ENCODE results near the gene TENM4.

DNA sequence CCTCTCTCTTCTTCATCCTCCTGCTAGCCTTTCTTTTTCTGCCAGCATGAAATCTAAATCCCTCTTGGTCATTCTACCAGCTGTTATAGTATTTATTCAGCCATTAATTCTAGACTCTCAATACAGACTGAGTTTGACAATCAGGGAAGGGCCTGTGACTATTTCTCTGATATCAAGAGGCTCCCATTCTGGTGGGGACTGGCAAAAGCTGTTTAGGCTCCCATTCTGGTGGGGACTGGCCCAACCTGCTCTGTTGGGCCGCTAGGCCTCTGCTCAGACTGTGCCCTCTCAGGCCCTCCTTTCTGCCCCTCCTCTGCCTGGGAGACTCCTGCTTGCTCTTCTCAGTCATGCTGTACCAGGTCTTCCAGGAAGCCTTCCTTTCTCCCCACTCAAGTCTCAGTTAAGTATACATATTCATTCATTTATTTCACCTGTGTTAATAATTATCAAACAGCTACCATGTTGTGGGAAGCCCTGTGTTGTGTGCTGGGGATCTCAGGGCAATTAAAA lies 542.5 kb downstream of the TENM4 start:
- TF ChIP-seq POLR2A (IDR thresholded peaks at IDR 0.05) (no peak), POLR2AphosphoS5 (IDR thresholded peaks at IDR 0.05) (no peak), EP300 (IDR thresholded peaks at IDR 0.05) (no peak)
- TF ChIP-seq, protein P1, sequence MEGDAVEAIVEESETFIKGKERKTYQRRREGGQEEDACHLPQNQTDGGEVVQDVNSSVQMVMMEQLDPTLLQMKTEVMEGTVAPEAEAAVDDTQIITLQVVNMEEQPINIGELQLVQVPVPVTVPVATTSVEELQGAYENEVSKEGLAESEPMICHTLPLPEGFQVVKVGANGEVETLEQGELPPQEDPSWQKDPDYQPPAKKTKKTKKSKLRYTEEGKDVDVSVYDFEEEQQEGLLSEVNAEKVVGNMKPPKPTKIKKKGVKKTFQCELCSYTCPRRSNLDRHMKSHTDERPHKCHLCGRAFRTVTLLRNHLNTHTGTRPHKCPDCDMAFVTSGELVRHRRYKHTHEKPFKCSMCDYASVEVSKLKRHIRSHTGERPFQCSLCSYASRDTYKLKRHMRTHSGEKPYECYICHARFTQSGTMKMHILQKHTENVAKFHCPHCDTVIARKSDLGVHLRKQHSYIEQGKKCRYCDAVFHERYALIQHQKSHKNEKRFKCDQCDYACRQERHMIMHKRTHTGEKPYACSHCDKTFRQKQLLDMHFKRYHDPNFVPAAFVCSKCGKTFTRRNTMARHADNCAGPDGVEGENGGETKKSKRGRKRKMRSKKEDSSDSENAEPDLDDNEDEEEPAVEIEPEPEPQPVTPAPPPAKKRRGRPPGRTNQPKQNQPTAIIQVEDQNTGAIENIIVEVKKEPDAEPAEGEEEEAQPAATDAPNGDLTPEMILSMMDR (IDR thresholded peaks at IDR 0.05) = no peak
